PC-3 (cell line): Measurements from ENCODE around the gene RBBP4.

Source experiments
- EZH2phosphoT487 ChIP-seq: fragments of 300-600 bp; sonication (generic); IDR thresholded peaks from 2 replicates; pipeline ENCODE4 v1.6.1; 2018; ENCODE audit warnings: mild to moderate bottlenecking, antibody characterized with exemption, low read length, borderline replicate concordance
- TF ChIP-seq, protein P1 (sequence below): fragments of 300-600 bp; sonication (generic); conservative IDR thresholded peaks from 2 replicates; pipeline ENCODE4 v1.5.1; 2017; ENCODE audit warnings: antibody characterized with exemption, low read depth, mild to moderate bottlenecking, low read length

DNA sequence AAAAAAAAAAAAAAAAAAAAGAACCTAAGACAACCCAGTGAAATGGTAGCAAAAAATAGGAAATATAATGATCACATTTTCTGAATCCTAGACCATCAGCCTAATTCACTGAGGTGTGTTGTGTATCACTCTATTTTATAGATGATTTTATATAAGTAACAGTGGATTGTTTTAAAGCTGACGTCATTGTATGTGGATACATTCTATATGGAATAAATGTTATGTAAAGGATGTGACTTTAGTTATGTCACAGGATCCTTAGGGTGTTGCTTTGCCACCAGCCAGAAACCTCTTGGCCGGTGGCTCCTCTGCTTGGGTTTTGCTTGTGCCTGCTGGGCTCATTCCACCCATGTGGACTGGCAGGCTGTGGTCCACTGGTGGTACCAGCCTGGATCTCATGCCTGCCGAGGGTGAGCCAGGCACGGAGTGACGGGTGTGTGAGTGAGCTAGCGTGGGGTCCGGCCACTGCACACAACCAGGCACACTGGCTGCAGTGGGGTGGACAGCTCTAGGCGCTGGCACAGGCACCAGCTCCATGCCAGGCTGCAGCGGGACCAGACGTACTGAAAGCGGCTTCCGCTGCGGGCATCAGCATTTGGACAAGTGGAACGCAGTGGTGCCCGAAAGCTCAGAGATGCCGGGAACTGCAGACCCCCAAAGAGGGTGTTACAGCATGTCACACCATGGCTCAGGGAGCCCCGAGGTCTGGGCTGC, 45.1 kb upstream of the RBBP4 start:
- TF ChIP-seq, protein P1, sequence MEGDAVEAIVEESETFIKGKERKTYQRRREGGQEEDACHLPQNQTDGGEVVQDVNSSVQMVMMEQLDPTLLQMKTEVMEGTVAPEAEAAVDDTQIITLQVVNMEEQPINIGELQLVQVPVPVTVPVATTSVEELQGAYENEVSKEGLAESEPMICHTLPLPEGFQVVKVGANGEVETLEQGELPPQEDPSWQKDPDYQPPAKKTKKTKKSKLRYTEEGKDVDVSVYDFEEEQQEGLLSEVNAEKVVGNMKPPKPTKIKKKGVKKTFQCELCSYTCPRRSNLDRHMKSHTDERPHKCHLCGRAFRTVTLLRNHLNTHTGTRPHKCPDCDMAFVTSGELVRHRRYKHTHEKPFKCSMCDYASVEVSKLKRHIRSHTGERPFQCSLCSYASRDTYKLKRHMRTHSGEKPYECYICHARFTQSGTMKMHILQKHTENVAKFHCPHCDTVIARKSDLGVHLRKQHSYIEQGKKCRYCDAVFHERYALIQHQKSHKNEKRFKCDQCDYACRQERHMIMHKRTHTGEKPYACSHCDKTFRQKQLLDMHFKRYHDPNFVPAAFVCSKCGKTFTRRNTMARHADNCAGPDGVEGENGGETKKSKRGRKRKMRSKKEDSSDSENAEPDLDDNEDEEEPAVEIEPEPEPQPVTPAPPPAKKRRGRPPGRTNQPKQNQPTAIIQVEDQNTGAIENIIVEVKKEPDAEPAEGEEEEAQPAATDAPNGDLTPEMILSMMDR, result no peak
- TF ChIP-seq EZH2phosphoT487, result no peak
